HEK293 (cell line): ENCODE data around the gene GMDS.

ENCODE experiments used
- CTCF ChIA-PET: fragments of 350-600 bp; formaldehyde crosslinking; extraction: SDS; loops from one replicate; lab custom pipeline; 2021; ENCODE audit warnings: antibody characterized with exemption; lab: Yijun Ruan, JAX
- POLR2A ChIA-PET: fragments of 300-600 bp; formaldehyde crosslinking; extraction: SDS; loops from one replicate; lab custom pipeline; 2020; ENCODE audit warnings: antibody characterized with exemption, inconsistent platforms; lab: Yijun Ruan, JAX
- H3K27ac ChIP-seq: fragments of 200-500 bp; sonication (Bioruptor generic); 2 replicates; pipeline ENCODE4 v1.5.1; 2014; ENCODE audit warnings: low read depth, low read length, control low read depth, inconsistent platforms; ENCODE audit errors: extremely low read depth
- H3K36me3 ChIP-seq, 2 experiments: fragments of 200-500 bp in 1 of 2; sonication (Bioruptor generic) in 1 of 2; 1 replicate in 1 of 2; 2 replicates in 1 of 2; pipeline ENCODE4 v1.5.1; 2014 to 2017; ENCODE audit warnings: inconsistent platforms in 2 of 2, low read length in 2 of 2; ENCODE audit not compliant: control insufficient read depth in 2 of 2, insufficient read depth in 1 of 2
- H3K4me1 ChIP-seq: fragments of 200-500 bp; sonication (Bioruptor generic); 2 replicates; pipeline ENCODE4 v1.5.1; 2014; ENCODE audit warnings: mild to moderate bottlenecking, low read length, inconsistent platforms; ENCODE audit not compliant: control insufficient read depth, insufficient read depth
- H3K4me3 ChIP-seq: 2 replicates; pipeline ENCODE4 v1.5.1; 2011; ENCODE audit warnings: low read depth, mild to moderate bottlenecking, control low read depth, low read length, moderate library complexity
- H3K9me3 ChIP-seq: fragments of 200-500 bp; sonication (Bioruptor generic); 2 replicates; pipeline ENCODE4 v1.5.1; 2014; ENCODE audit warnings: low read depth, low read length, inconsistent platforms; ENCODE audit not compliant: control insufficient read depth, insufficient read depth
- EGR2 ChIP-seq: fragments of 450-650 bp; formaldehyde crosslinking; IDR thresholded peaks from 2 replicates; pipeline ENCODE4 v1.5.1; 2016; ENCODE audit warnings: low read depth, missing biosample characterization, missing genetic modification characterization
- FEZF1 ChIP-seq: fragments of 450-650 bp; formaldehyde crosslinking; IDR thresholded peaks from 2 replicates; pipeline ENCODE4 v1.5.1; 2016; ENCODE audit warnings: missing biosample characterization, missing genetic modification characterization
- GLIS2 ChIP-seq: fragments of 450-650 bp; formaldehyde crosslinking; IDR thresholded peaks from 2 replicates; pipeline ENCODE4 v1.5.1; 2016; ENCODE audit warnings: missing biosample characterization, missing genetic modification characterization
- HOXC10 ChIP-seq: sonication (generic); formaldehyde crosslinking; IDR thresholded peaks from 2 replicates; pipeline ENCODE4 v1.8.1; 2023; ENCODE audit warnings: mild to moderate bottlenecking, missing genetic modification reagents
- HOXD13 ChIP-seq: sonication (generic); formaldehyde crosslinking; IDR thresholded peaks from 2 replicates; pipeline ENCODE4 v1.8.0; 2022; ENCODE audit warnings: missing genetic modification reagents, borderline replicate concordance
- KLF1 ChIP-seq: fragments of 450-650 bp; formaldehyde crosslinking; IDR thresholded peaks from 2 replicates; pipeline ENCODE4 v1.5.1; 2016; ENCODE audit warnings: missing biosample characterization, missing genetic modification characterization
- MEIS1 ChIP-seq: sonication (generic); formaldehyde crosslinking; IDR thresholded peaks from 2 replicates; pipeline ENCODE4 v1.8.1; 2022; ENCODE audit warnings: missing genetic modification reagents, mild to moderate bottlenecking, borderline replicate concordance
- PBX3 ChIP-seq: sonication (generic); formaldehyde crosslinking; IDR thresholded peaks from 2 replicates; pipeline ENCODE4 v1.8.1; 2022; ENCODE audit warnings: mild to moderate bottlenecking, moderate library complexity, missing genetic modification reagents
- PRDM10 ChIP-seq: fragments of 450-650 bp; formaldehyde crosslinking; IDR thresholded peaks from 2 replicates; pipeline ENCODE4 v1.5.1; 2016; ENCODE audit warnings: missing biosample characterization, missing genetic modification characterization
- SP2 ChIP-seq: fragments of 450-650 bp; formaldehyde crosslinking; IDR thresholded peaks from 2 replicates; pipeline ENCODE4 v1.5.1; 2016; ENCODE audit warnings: missing biosample characterization, missing genetic modification characterization
- TRIM28 ChIP-seq: IDR thresholded peaks from 2 replicates; pipeline ENCODE4 v1.6.1; 2011; ENCODE audit warnings: low read length, control low read depth, borderline replicate concordance
- WT1 ChIP-seq: fragments of 450-650 bp; formaldehyde crosslinking; IDR thresholded peaks from 2 replicates; pipeline ENCODE4 v1.5.1; 2016; ENCODE audit warnings: missing biosample characterization, missing genetic modification characterization
- ZBTB17 ChIP-seq: fragments of 450-650 bp; formaldehyde crosslinking; IDR thresholded peaks from 2 replicates; pipeline ENCODE4 v1.5.1; 2016; ENCODE audit warnings: missing biosample characterization, missing genetic modification characterization
- ZBTB26 ChIP-seq: fragments of 450-650 bp; formaldehyde crosslinking; optimal IDR thresholded peaks from 2 replicates; pipeline ENCODE3; 2016; ENCODE audit warnings: missing biosample characterization, mild to moderate bottlenecking, missing genetic modification characterization
- ZFHX2 ChIP-seq: fragments of 450-650 bp; formaldehyde crosslinking; conservative IDR thresholded peaks from 2 replicates; pipeline ENCODE4 v1.5.1; 2016; ENCODE audit warnings: missing biosample characterization, missing genetic modification characterization
- ZFP41 ChIP-seq: fragments of 450-650 bp; formaldehyde crosslinking; IDR thresholded peaks from 2 replicates; pipeline ENCODE4 v1.5.1; 2016; ENCODE audit warnings: missing biosample characterization, missing genetic modification characterization, borderline replicate concordance
- ZNF146 ChIP-seq: fragments of 450-650 bp; formaldehyde crosslinking; IDR thresholded peaks from 2 replicates; pipeline ENCODE4 v1.5.1; 2016; ENCODE audit warnings: missing biosample characterization, missing genetic modification characterization
- ZNF184 ChIP-seq: fragments of 450-650 bp; IDR thresholded peaks from 2 replicates; pipeline ENCODE4 v1.5.1; 2018; ENCODE audit warnings: missing biosample characterization, mild to moderate bottlenecking, missing genetic modification characterization
- ZNF239 ChIP-seq: fragments of 450-650 bp; formaldehyde crosslinking; IDR thresholded peaks from 2 replicates; pipeline ENCODE4 v1.5.1; 2016; ENCODE audit warnings: missing biosample characterization, missing genetic modification characterization
- ZNF24 ChIP-seq: fragments of 450-650 bp; formaldehyde crosslinking; IDR thresholded peaks from 2 replicates; pipeline ENCODE4 v1.5.1; 2016; ENCODE audit warnings: missing biosample characterization, missing genetic modification characterization
- ZNF248 ChIP-seq: fragments of 450-650 bp; formaldehyde crosslinking; IDR thresholded peaks from 2 replicates; pipeline ENCODE4 v1.5.1; 2017; ENCODE audit warnings: missing biosample characterization, missing genetic modification characterization
- ZNF341 ChIP-seq: fragments of 450-650 bp; formaldehyde crosslinking; IDR thresholded peaks from 2 replicates; pipeline ENCODE4; 2016; ENCODE audit warnings: low read depth, missing biosample characterization, missing genetic modification characterization
- ZNF394 ChIP-seq: fragments of 450-650 bp; formaldehyde crosslinking; IDR thresholded peaks from 2 replicates; pipeline ENCODE4 v1.5.1; 2016; ENCODE audit warnings: missing biosample characterization, missing genetic modification characterization, mild to moderate bottlenecking, moderate library complexity, borderline replicate concordance
- ZNF488 ChIP-seq: fragments of 450-650 bp; formaldehyde crosslinking; IDR thresholded peaks from 2 replicates; pipeline ENCODE4 v1.5.1; 2016; ENCODE audit warnings: missing biosample characterization, missing genetic modification characterization
- ZNF513 ChIP-seq: fragments of 450-650 bp; IDR thresholded peaks from 2 replicates; pipeline ENCODE4 v1.5.1; 2018; ENCODE audit warnings: missing biosample characterization, missing genetic modification characterization
- ZNF549 ChIP-seq: fragments of 450-650 bp; IDR thresholded peaks from 2 replicates; pipeline ENCODE4 v1.5.1; 2018; ENCODE audit warnings: missing biosample characterization, missing genetic modification characterization, mild to moderate bottlenecking, inconsistent platforms, moderate library complexity
- ZNF664 ChIP-seq: fragments of 450-650 bp; formaldehyde crosslinking; IDR thresholded peaks from 2 replicates; pipeline ENCODE4 v1.5.1; 2016; ENCODE audit warnings: missing biosample characterization, missing genetic modification characterization
- ZNF785 ChIP-seq: fragments of 450-650 bp; formaldehyde crosslinking; IDR thresholded peaks from 2 replicates; pipeline ENCODE4 v1.5.1; 2016; ENCODE audit warnings: missing biosample characterization, missing genetic modification characterization
- ZNF792 ChIP-seq: fragments of 450-650 bp; formaldehyde crosslinking; IDR thresholded peaks from 2 replicates; pipeline ENCODE4 v1.5.1; 2016; ENCODE audit warnings: missing biosample characterization, missing genetic modification characterization
- ZSCAN30 ChIP-seq: fragments of 450-650 bp; IDR thresholded peaks from 2 replicates; pipeline ENCODE4 v1.5.1; 2018; ENCODE audit warnings: missing biosample characterization, mild to moderate bottlenecking, missing genetic modification characterization, moderate library complexity

Gene GMDS

GRCh38 chr6:2245103-2245876, at the start of gene GMDS:
TSS of gene GMDS (minus strand) at chr6:2245605.
- Histone ChIP-seq H3K27ac (peak within 1 kb of the TSS; percentile 75; the same call in 1 of the 2 replicates), H3K36me3 (no peaks in the 10 kb centered on the region), H3K4me3 (peak within 1 kb of the TSS; percentile 79), H3K4me1 (peaks cover 4% of the 10 kb centered on the region; the same call in 1 of the 2 replicates), H3K9me3 (no peaks in the 10 kb centered on the region)
- ChIA-PET CTCF (interaction anchor here (0.6 to 1.5 kb wide), 3 partner anchors 12 to 35 kb away, joined by 3 to 6 read pairs (median 4); no protein-coding TSS in a partner anchor), POLR2A (no interaction called here)
- TF ChIP-seq ZBTB17 (tag by site-specific recombination) (peak; percentile 44; the same call in 1 of the 2 replicates), ZNF513 (peak; percentile 62; the same call in 1 of the 2 replicates), WT1 (tag by site-specific recombination) (no peak), HOXD13 (CRISPR knock-in tag) (no peak), ZNF792 (tag by site-specific recombination) (0 out of 2 replicates have a peak, but pooled peaks have one; percentile 35), GLIS2 (tag by site-specific recombination) (peak; percentile 53; the same call in 1 of the 2 replicates), KLF1 (tag by site-specific recombination) (peak; percentile 13; the same call in 1 of the 2 replicates), PRDM10 (no peak), EGR2 (peak; percentile 47), ZNF184 (tag by site-specific recombination) (no peak; the same call in 1 of the 2 replicates), ZNF664 (tag by site-specific recombination) (no peak), ZNF24 (tag by site-specific recombination) (0 out of 2 replicates have a peak, but pooled peaks have one; percentile 33), SP2 (tag by site-specific recombination) (peak; percentile 74), PBX3 (CRISPR knock-in tag) (peak; percentile 87; the same call in 1 of the 2 replicates), HOXC10 (CRISPR knock-in tag) (0 out of 2 replicates have a peak, but pooled peaks have one; percentile 50), ZFP41 (no peak), ZSCAN30 (tag by site-specific recombination) (peak; percentile 69), ZNF394 (no peak), FEZF1 (tag by site-specific recombination) (no peak), ZBTB26 (tag by site-specific recombination) (peak; percentile 94), ZNF146 (tag by site-specific recombination) (no peak), ZNF248 (tag by site-specific recombination) (no peak), ZFHX2 (tag by site-specific recombination) (peak; percentile 89), ZNF549 (tag by site-specific recombination) (peak; percentile 46; the same call in 1 of the 2 replicates), ZNF341 (peak; percentile 81), ZNF785 (tag by site-specific recombination) (no peak; the same call in 1 of the 2 replicates), MEIS1 (no peak), TRIM28 (no peak), ZNF488 (tag by site-specific recombination) (no peak), ZNF239 (tag by site-specific recombination) (no peak)
